ENCODE data around the gene INHBB.
A peak's percentile ranks its signal among the peaks of the same experiment; 100 is the strongest.

INHBB gene

DNA sequence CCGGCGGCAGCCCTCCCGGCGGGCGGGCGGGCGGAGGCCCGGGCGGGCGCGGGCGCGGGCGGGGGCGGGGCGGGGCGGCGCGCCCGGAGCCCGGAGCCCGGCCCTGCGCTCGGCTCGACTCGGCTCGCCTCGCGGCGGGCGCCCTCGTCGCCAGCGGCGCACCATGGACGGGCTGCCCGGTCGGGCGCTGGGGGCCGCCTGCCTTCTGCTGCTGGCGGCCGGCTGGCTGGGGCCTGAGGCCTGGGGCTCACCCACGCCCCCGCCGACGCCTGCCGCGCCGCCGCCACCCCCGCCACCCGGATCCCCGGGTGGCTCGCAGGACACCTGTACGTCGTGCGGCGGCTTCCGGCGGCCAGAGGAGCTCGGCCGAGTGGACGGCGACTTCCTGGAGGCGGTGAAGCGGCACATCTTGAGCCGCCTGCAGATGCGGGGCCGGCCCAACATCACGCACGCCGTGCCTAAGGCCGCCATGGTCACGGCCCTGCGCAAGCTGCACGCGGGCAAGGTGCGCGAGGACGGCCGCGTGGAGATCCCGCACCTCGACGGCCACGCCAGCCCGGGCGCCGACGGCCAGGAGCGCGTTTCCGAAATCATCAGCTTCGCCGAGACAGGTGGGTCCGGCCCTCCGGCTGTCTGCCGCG, at the start of gene INHBB:
Gene INHBB, plus strand, starts transcription at position 111 of the 641 bp plus-strand sequence. Its CDS starts 53 bp downstream, at position 164.
- Histone ChIP-seq H3K27ac (ENCODE audit: low read length) (no peak within 1 kb of the TSS), H3K9me3 (ENCODE audit: control insufficient read depth, insufficient read depth, low read length) (no peaks in the 10 kb centered on the region), H3K27me3 (ENCODE audit: control insufficient read depth, insufficient read depth, low read length) (peaks cover 61% of the 10 kb centered on the region), H3K4me1 (ENCODE audit: control insufficient read depth, insufficient read depth, low read length) (peaks cover 11% of the 10 kb centered on the region), H3K36me3 (ENCODE audit: control insufficient read depth, insufficient read depth, low read length) (no peaks in the 10 kb centered on the region), H3K4me3 (ENCODE audit: low read length) (peak within 1 kb of the TSS; percentile 31; the same call in 1 of the 2 replicates)
- WGBS (ENCODE audit: insufficient coverage, insufficient read length): no CpG with 5 or more reads among the region's 99 CpGs
- DNase-seq (ENCODE audit: low read depth, low spot score): no peak

DNA sequence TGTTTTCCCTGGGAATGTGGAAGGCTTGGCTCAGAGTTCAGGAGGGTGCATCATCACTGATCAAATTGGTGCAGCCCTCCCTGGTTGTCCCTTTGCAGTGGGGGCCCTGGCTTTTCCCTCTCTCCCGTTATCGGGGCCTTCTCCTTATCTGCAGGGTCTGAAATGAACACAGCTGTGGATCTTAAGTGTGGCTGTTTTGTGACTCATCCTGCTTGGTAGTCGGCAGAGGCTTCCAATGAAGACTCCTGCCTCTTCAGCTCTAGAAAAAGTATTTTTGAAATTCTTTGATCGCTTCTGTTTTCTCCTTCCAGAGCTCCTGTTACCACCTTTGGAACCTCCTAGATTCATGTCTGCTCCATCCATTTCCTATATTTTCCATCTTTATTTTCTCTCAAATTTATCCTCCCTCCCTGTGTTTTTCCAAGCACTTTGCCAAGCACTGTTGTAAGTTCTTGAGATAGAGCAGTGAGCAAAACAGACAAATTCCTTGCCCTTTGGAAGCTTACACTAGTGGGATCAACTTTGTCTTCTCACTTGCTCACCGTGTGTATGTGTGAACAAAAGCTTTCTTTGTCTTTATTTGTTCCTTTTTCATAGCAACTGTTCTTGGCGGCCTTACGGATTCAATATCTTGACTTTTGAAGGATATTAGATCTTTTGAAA, 47.6 kb upstream of the INHBB start:
- Histone ChIP-seq H3K9me3 (ENCODE audit: control insufficient read depth, insufficient read depth, low read length) (no peaks in the 10 kb centered on the region), H3K36me3 (ENCODE audit: control insufficient read depth, insufficient read depth, low read length) (no peaks in the 10 kb centered on the region), H3K4me1 (ENCODE audit: control insufficient read depth, insufficient read depth, low read length) (no peaks in the 10 kb centered on the region), H3K4me3 (ENCODE audit: low read length) (no peak overlapping the region), H3K27ac (ENCODE audit: low read length) (no peak overlapping the region), H3K27me3 (ENCODE audit: control insufficient read depth, insufficient read depth, low read length) (no peaks in the 10 kb centered on the region)
- DNase-seq (ENCODE audit: low read depth, low spot score): no peak
- no CpG with 5 or more reads among the region's 7 CpGs for WGBS (ENCODE audit: insufficient coverage, insufficient read length)

DNA sequence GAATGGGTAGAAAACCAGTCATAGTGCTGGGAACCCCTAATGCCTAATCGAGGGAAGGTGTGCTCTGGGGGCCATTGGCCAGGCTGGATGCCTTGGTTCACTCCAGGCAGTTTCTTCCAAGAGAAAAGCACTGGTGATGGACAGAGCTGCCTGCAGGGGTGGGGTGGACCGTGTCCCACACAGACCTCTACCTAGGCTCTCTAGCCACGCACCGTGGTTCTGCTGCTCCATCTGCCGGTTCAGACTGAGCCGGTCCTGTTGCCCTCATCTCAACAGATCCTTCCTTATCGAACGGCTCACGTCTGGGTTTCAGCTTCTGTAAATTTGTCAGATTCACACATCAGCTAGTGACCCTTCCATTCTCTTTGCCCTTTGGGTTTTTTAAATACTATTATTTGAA, 46.9 kb upstream of the INHBB start:
- Histone ChIP-seq H3K4me3 (ENCODE audit: low read length) (no peak overlapping the region), H3K27me3 (ENCODE audit: control insufficient read depth, insufficient read depth, low read length) (no peaks in the 10 kb centered on the region), H3K4me1 (ENCODE audit: control insufficient read depth, insufficient read depth, low read length) (no peaks in the 10 kb centered on the region), H3K9me3 (ENCODE audit: control insufficient read depth, insufficient read depth, low read length) (no peaks in the 10 kb centered on the region), H3K27ac (ENCODE audit: low read length) (no peak overlapping the region), H3K36me3 (ENCODE audit: control insufficient read depth, insufficient read depth, low read length) (no peaks in the 10 kb centered on the region)
- DNase-seq (ENCODE audit: low read depth, low spot score): no peak
- no CpG with 5 or more reads among the region's 9 CpGs for WGBS (ENCODE audit: insufficient coverage, insufficient read length)

DNA sequence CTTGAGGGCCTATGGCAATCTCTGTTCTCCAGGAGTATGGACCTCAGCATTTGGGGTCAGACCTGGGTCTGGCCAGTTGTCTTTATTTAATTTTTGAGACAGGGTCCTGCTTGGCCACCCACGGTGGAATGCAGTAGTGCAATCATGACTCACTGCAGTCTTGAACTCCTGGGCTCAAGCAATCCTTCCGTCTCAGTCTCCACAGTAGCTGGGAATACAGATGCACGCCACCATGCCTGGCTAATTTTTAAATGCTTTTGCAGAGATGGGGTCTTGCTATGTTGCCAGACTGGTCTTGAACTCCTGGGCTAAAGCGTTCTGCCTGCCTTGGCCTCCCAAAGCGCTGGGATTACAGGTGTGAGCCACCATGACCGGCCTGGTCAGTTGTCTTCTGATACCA, 46.4 kb upstream of the INHBB start:
- H3K27ac ChIP-seq (ENCODE audit: low read length): no peak overlapping the region
- H3K4me3 ChIP-seq (ENCODE audit: low read length): no peak overlapping the region
- H3K27me3 ChIP-seq (ENCODE audit: control insufficient read depth, insufficient read depth, low read length): no peaks in the 10 kb centered on the region
- H3K9me3 ChIP-seq (ENCODE audit: control insufficient read depth, insufficient read depth, low read length): no peaks in the 10 kb centered on the region
- DNase-seq (ENCODE audit: low read depth, low spot score): no peak
- H3K36me3 ChIP-seq (ENCODE audit: control insufficient read depth, insufficient read depth, low read length): no peaks in the 10 kb centered on the region
- WGBS (ENCODE audit: insufficient coverage, insufficient read length): no CpG with 5 or more reads among the region's 6 CpGs
- H3K4me1 ChIP-seq (ENCODE audit: control insufficient read depth, insufficient read depth, low read length): no peaks in the 10 kb centered on the region

DNA sequence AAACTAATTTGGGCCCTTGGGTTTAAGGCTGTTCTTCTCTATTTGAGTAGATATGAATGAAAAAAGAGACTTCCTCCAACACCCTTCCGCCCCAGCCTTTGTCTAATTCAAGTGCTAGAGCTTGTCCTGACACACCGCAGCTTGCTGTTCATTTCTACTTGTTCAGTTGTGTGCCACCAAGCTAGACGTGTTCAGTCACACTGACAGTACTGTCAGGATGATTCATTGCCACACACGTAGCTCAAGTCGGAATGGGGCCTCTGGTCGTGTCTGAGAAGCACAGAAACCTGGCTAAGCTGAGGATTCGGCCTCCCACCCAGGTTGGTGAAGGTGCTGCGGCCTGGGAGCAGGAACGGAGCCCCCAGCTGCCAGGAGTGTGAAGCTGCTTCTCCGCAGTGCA, 45.6 kb upstream of the INHBB start:
- no CpG with 5 or more reads among the region's 10 CpGs for WGBS (ENCODE audit: insufficient coverage, insufficient read length)
- no peaks in the 10 kb centered on the region for H3K9me3 ChIP-seq (ENCODE audit: control insufficient read depth, insufficient read depth, low read length)
- no peak overlapping the region for H3K27ac ChIP-seq (ENCODE audit: low read length)
- H3K27me3 ChIP-seq (ENCODE audit: control insufficient read depth, insufficient read depth, low read length): no peaks in the 10 kb centered on the region
- DNase-seq (ENCODE audit: low read depth, low spot score): no peak
- H3K36me3 ChIP-seq (ENCODE audit: control insufficient read depth, insufficient read depth, low read length): no peaks in the 10 kb centered on the region
- no peak overlapping the region for H3K4me3 ChIP-seq (ENCODE audit: low read length)
- H3K4me1 ChIP-seq (ENCODE audit: control insufficient read depth, insufficient read depth, low read length): no peaks in the 10 kb centered on the region

DNA sequence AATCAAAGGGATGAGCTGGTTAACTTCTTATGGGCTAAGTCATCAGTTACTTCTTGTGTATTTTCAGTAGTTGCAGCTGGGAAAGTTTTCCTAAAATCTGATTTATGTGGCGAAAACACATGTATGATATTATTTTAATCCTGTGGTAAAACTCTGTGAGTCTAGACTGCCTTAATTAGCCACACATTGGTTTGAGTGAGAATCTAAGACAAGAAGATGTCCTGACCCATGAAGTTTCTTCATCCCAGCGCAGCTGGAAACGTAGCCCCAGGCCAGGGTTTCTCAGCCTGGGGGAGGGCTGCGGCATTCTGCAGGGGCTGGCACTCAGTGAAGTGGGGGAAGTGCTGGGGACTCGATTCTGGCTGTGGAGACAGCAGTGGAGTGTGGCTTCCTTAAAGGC, 44.7 kb upstream of the INHBB start:
- Histone ChIP-seq H3K4me1 (ENCODE audit: control insufficient read depth, insufficient read depth, low read length) (no peaks in the 10 kb centered on the region), H3K4me3 (ENCODE audit: low read length) (no peak overlapping the region), H3K9me3 (ENCODE audit: control insufficient read depth, insufficient read depth, low read length) (no peaks in the 10 kb centered on the region), H3K27ac (ENCODE audit: low read length) (no peak overlapping the region), H3K27me3 (ENCODE audit: control insufficient read depth, insufficient read depth, low read length) (no peaks in the 10 kb centered on the region), H3K36me3 (ENCODE audit: control insufficient read depth, insufficient read depth, low read length) (no peaks in the 10 kb centered on the region)
- DNase-seq (ENCODE audit: low read depth, low spot score): no peak
- WGBS (ENCODE audit: insufficient coverage, insufficient read length): no CpG with 5 or more reads among the region's 5 CpGs

DNA sequence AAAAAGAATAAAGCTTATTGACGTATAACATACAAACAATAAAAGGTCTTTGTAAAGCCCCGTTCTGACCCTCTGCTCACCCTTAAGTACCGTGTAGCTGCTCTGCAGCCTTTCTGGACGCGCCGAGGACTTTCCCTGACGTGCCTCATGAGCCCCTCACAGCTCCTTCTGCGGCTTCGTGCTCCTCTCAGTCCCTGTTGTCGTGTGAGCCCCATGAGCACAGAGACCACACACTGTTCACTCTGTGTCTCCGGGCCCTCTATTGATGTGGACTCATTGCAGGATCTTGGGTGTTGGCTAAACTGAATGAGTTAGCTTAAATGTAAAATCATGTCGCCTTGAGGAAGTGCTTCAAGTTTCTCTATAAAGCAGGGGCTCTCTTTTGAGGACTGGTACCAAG, 43.6 kb upstream of the INHBB start:
- Histone ChIP-seq H3K27me3 (ENCODE audit: control insufficient read depth, insufficient read depth, low read length) (no peaks in the 10 kb centered on the region), H3K9me3 (ENCODE audit: control insufficient read depth, insufficient read depth, low read length) (no peaks in the 10 kb centered on the region), H3K27ac (ENCODE audit: low read length) (no peak overlapping the region), H3K4me1 (ENCODE audit: control insufficient read depth, insufficient read depth, low read length) (no peaks in the 10 kb centered on the region), H3K36me3 (ENCODE audit: control insufficient read depth, insufficient read depth, low read length) (no peaks in the 10 kb centered on the region), H3K4me3 (ENCODE audit: low read length) (no peak overlapping the region)
- no CpG with 5 or more reads among the region's 12 CpGs for WGBS (ENCODE audit: insufficient coverage, insufficient read length)
- no peak for DNase-seq (ENCODE audit: low read depth, low spot score)

DNA sequence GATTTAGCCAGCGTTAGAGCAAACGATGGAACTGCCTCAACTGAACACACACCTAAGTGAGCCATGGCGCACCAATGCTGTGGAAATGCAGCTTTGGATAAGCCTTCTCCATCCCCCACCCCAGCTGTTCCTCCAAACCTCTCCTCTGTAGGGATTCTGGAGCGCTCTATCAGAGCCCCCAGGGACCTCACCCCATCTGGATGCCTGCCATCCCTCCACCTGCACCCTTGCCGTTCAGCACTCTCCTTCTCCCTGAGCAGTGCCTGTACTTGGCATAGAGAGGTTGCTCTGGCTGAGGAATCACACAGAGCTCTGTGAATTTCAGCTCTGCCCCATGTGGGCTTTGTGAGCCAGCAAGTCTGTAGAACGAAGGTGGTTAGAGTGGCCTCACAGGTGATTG, 42.8 kb upstream of the INHBB start:
- no peaks in the 10 kb centered on the region for H3K27me3 ChIP-seq (ENCODE audit: control insufficient read depth, insufficient read depth, low read length)
- WGBS (ENCODE audit: insufficient coverage, insufficient read length): no CpG with 5 or more reads among the region's 6 CpGs
- no peaks in the 10 kb centered on the region for H3K9me3 ChIP-seq (ENCODE audit: control insufficient read depth, insufficient read depth, low read length)
- DNase-seq (ENCODE audit: low read depth, low spot score): no peak
- H3K4me3 ChIP-seq (ENCODE audit: low read length): no peak overlapping the region
- no peak overlapping the region for H3K27ac ChIP-seq (ENCODE audit: low read length)
- H3K36me3 ChIP-seq (ENCODE audit: control insufficient read depth, insufficient read depth, low read length): no peaks in the 10 kb centered on the region
- no peaks in the 10 kb centered on the region for H3K4me1 ChIP-seq (ENCODE audit: control insufficient read depth, insufficient read depth, low read length)

DNA sequence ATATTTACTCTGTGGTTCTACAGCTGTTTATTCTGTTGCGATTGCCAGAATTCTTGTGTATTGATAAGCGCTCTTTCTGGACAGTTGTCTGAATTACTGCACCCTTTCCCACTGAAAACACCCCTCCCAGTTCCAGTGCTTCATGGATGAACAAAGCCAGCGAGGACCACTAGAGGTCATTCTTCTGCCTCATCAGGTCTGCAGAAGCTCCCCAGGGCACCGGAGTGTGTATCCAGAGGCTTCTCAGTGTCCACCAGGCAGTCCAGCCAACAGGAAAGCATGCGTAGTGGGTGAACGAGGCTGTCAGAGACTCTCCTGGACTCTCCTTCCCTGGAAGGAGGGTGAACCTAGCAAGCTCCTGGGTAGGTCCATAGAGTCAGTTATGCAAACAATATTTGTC, 40.6 kb upstream of the INHBB start:
- DNase-seq (ENCODE audit: low read depth, low spot score): no peak
- no CpG with 5 or more reads among the region's 6 CpGs for WGBS (ENCODE audit: insufficient coverage, insufficient read length)
- H3K4me3 ChIP-seq (ENCODE audit: low read length): no peak overlapping the region

DNA sequence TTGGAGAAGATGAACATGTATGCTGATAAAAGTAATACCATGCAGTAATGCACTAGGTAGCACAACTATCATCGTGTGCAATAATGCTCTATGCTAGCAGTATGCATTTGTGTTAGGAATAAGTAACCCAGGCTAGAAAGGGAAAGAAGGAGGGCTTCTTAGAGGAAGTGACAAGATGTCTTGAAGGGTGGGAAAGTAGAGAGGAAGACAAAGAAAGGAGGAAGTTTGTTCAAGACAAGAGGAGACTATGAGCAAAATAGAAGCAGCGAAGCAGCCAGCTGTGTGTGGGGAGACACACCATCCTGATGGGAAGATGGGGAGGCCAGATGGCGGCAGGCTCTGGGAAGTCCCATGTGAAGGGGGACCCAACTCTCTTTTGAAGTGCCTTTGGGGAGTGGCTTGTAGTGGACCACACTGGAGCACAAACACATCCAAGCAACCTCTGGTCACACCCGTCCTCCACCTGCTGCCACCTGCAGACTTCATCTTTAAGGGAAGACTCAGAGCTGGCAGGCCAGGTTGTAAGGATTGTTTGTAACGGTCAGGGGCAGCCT, 39.9 kb upstream of the INHBB start:
- Histone ChIP-seq H3K27ac (ENCODE audit: low read length) (no peak overlapping the region), H3K9me3 (ENCODE audit: control insufficient read depth, insufficient read depth, low read length) (no peaks in the 10 kb centered on the region), H3K36me3 (ENCODE audit: control insufficient read depth, insufficient read depth, low read length) (no peaks in the 10 kb centered on the region), H3K27me3 (ENCODE audit: control insufficient read depth, insufficient read depth, low read length) (peaks cover 2% of the 10 kb centered on the region; the same call in 1 of the 2 replicates), H3K4me3 (ENCODE audit: low read length) (no peak overlapping the region), H3K4me1 (ENCODE audit: control insufficient read depth, insufficient read depth, low read length) (0 out of 2 replicates have a peak, but pooled peaks cover 1% of the 10 kb centered on the region)
- no peak for DNase-seq (ENCODE audit: low read depth, low spot score)
- WGBS (ENCODE audit: insufficient coverage, insufficient read length): no CpG with 5 or more reads among the region's 5 CpGs

More for the DNA sequence above, 40.6 kb upstream of the INHBB start:
- Histone ChIP-seq H3K27ac (ENCODE audit: low read length) (no peak overlapping the region), H3K27me3 (ENCODE audit: control insufficient read depth, insufficient read depth, low read length) (no peaks in the 10 kb centered on the region; the same call in 1 of the 2 replicates), H3K36me3 (ENCODE audit: control insufficient read depth, insufficient read depth, low read length) (no peaks in the 10 kb centered on the region), H3K4me1 (ENCODE audit: control insufficient read depth, insufficient read depth, low read length) (0 out of 2 replicates have a peak, but pooled peaks cover 1% of the 10 kb centered on the region), H3K9me3 (ENCODE audit: control insufficient read depth, insufficient read depth, low read length) (no peaks in the 10 kb centered on the region)

All from iPS DF 6.9 (cell line).